OCI-LY3 (cell line): ENCODE measurements around the gene ASB8.

Experiments used
- EZH2phosphoT487 ChIP-seq: fragments of 200-600 bp; shearing (Covaris generic); IDR thresholded peaks from 2 replicates; pipeline ENCODE4 v1.6.1; 2018; ENCODE audit warnings: antibody characterized with exemption, mixed run types, low read depth
- TF ChIP-seq, protein P1 (sequence below): fragments of 200-600, 300-600 bp; sonication (generic); IDR thresholded peaks from 2 replicates; pipeline ENCODE4 v1.5.1; 2014; ENCODE audit warnings: antibody characterized with exemption, low read length, low read depth

GRCh38 chr12:48145981-48146380 lies 11.3 kb downstream of the ASB8 start:
- TF ChIP-seq, protein P1, sequence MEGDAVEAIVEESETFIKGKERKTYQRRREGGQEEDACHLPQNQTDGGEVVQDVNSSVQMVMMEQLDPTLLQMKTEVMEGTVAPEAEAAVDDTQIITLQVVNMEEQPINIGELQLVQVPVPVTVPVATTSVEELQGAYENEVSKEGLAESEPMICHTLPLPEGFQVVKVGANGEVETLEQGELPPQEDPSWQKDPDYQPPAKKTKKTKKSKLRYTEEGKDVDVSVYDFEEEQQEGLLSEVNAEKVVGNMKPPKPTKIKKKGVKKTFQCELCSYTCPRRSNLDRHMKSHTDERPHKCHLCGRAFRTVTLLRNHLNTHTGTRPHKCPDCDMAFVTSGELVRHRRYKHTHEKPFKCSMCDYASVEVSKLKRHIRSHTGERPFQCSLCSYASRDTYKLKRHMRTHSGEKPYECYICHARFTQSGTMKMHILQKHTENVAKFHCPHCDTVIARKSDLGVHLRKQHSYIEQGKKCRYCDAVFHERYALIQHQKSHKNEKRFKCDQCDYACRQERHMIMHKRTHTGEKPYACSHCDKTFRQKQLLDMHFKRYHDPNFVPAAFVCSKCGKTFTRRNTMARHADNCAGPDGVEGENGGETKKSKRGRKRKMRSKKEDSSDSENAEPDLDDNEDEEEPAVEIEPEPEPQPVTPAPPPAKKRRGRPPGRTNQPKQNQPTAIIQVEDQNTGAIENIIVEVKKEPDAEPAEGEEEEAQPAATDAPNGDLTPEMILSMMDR, result no peak
- no peak for TF ChIP-seq EZH2phosphoT487
